GM12878 (cell line): Measurements from ENCODE around the gene CLDN14. TPM values are rescaled to one million over a fixed set of nuclear protein-coding genes. Genes with fewer than 3 reads are reported as not detected.

ENCODE experiments used
- ATAC-seq: fragments of 200-7000 bp; cut with Tn5 transposase; 3 replicates; pipeline ENCODE4 v1.9.1; 2020; ENCODE audit warnings: mild to moderate bottlenecking, moderate library complexity
- BruUV-seq: library from RNA; stranded (reverse); fragments of 400-500 nt; replicated peaks from 2 replicates; lab custom pipeline; 2021; lab: Mats Ljungman, UMichigan
- CTCF ChIA-PET: fragments of 300-600 bp; sonication (Branson Sonifier 250); formaldehyde crosslinking; extraction: SDS; loops from one replicate; lab custom pipeline; 2021; ENCODE audit warnings: inconsistent platforms; lab: Yijun Ruan, JAX
- POLR2A ChIA-PET: fragments of 350-600 bp; formaldehyde crosslinking; extraction: SDS; loops from one replicate; lab custom pipeline; 2021; ENCODE audit warnings: inconsistent platforms; lab: Charles Lee
- RAD21 ChIA-PET: fragments of 300-600 bp; sonication (Branson Sonifier 250); formaldehyde crosslinking; loops from one replicate; lab custom pipeline; 2023; ENCODE audit warnings: antibody characterized with exemption; ENCODE audit not compliant: unreplicated experiment; lab: Charles Lee
- SMC1A ChIA-PET: fragments of 300-600 bp; sonication (Branson Sonifier 250); formaldehyde crosslinking; loops from one replicate; lab custom pipeline; 2023; ENCODE audit not compliant: unreplicated experiment, uncharacterized antibody; lab: Charles Lee
- DNase-seq: peaks from one replicate; pipeline ENCODE4 v3.0.0-alpha.2; 2011; ENCODE audit warnings: low read depth, low spot score
- FAIRE-seq: peaks from 3 replicates; lab custom pipeline; 2011; peaks lifted over from hg19 to GRCh38; lab: Jason Lieb, UNC
- H2AFZ ChIP-seq: 2 replicates; pipeline ENCODE4 v1.6.0; 2011; ENCODE audit warnings: low read depth, low read length, control low read depth; ENCODE audit not compliant: control insufficient read depth
- H3K27ac ChIP-seq: 2 replicates; pipeline ENCODE4 v1.5.1; 2011; ENCODE audit warnings: control low read depth; ENCODE audit not compliant: control insufficient read depth, insufficient read depth
- H3K27me3 ChIP-seq, 2 experiments: replicated peaks in 1 of 2; 2 replicates each; pipeline versions ENCODE4 v1.6.0 to v1.6.1; 2011; ENCODE audit warnings: low read length in 1 of 2; ENCODE audit not compliant: control insufficient read depth in 2 of 2, insufficient read depth in 2 of 2
- H3K36me3 ChIP-seq, 2 experiments: 2 replicates each; pipeline ENCODE4 v1.5.1; 2011; ENCODE audit warnings: low read length in 1 of 2; ENCODE audit not compliant: control insufficient read depth in 2 of 2, insufficient read depth in 2 of 2
- H3K4me1 ChIP-seq: 2 replicates; pipeline ENCODE4 v1.6.1; 2011; ENCODE audit warnings: mild to moderate bottlenecking, low read length, moderate library complexity, mixed read lengths; ENCODE audit not compliant: control insufficient read depth, insufficient read depth
- H3K4me2 ChIP-seq: 2 replicates; pipeline ENCODE4 v1.6.0; 2011; ENCODE audit warnings: control low read depth; ENCODE audit not compliant: control insufficient read depth, insufficient read depth
- H3K4me3 ChIP-seq: fragments of 200-600 bp; sonication (generic); 2 replicates; pipeline ENCODE4 v1.5.1; 2016
- H3K79me2 ChIP-seq: 2 replicates; pipeline ENCODE4 v1.6.0; 2011; ENCODE audit warnings: low read length; ENCODE audit not compliant: control insufficient read depth, insufficient read depth
- H3K9ac ChIP-seq: 2 replicates; pipeline ENCODE4 v1.8.0; 2011; ENCODE audit warnings: low read length, control low read depth, mixed read lengths; ENCODE audit not compliant: control insufficient read depth, insufficient read depth
- H3K9me3 ChIP-seq: replicated peaks from 3 replicates; pipeline ENCODE4 v1.5.1; 2011; ENCODE audit warnings: mild to moderate bottlenecking, low read length; ENCODE audit not compliant: control insufficient read depth, insufficient read depth
- H4K20me1 ChIP-seq: 2 replicates; pipeline ENCODE4 v1.6.0; 2011; ENCODE audit not compliant: control insufficient read depth, insufficient read depth
- ATF2 ChIP-seq: IDR thresholded peaks from 2 replicates; pipeline ENCODE4 v1.6.1; 2012; ENCODE audit warnings: low read length, inconsistent platforms
- BMI1 ChIP-seq: fragments of 450-650 bp; IDR thresholded peaks from 2 replicates; pipeline ENCODE4 v1.6.1; 2016; ENCODE audit warnings: mild to moderate bottlenecking, moderate library complexity, borderline replicate concordance
- EED ChIP-seq: sonication (generic); IDR thresholded peaks from 2 replicates; pipeline ENCODE4 v1.6.1; 2016; ENCODE audit warnings: antibody characterized with exemption, low read depth
- GATAD2B ChIP-seq: fragments of 450-650 bp; conservative IDR thresholded peaks from 2 replicates; pipeline ENCODE4 v1.6.1; 2017; ENCODE audit warnings: low read depth, mild to moderate bottlenecking, moderate library complexity
- HDAC2 ChIP-seq: fragments of 200-600 bp; sonication (generic); IDR thresholded peaks from 2 replicates; pipeline ENCODE4 v1.6.1; 2017
- IRF4 ChIP-seq: IDR thresholded peaks from 2 replicates; pipeline ENCODE4 v1.6.1; 2011; ENCODE audit warnings: low read depth, low read length
- JUNB ChIP-seq: IDR thresholded peaks from 2 replicates; pipeline ENCODE4 v1.6.1; 2016; ENCODE audit warnings: antibody characterized with exemption, mild to moderate bottlenecking
- KAT2A ChIP-seq: conservative IDR thresholded peaks from 2 replicates; pipeline ENCODE4 v1.6.1; 2011; ENCODE audit warnings: low read depth, low read length; ENCODE audit not compliant: control insufficient read depth
- NFXL1 ChIP-seq: fragments of 450-650 bp; IDR thresholded peaks from 2 replicates; pipeline ENCODE4 v1.6.1; 2017; ENCODE audit warnings: antibody characterized with exemption, mild to moderate bottlenecking, borderline replicate concordance
- NFYA ChIP-seq: IDR thresholded peaks from 2 replicates; pipeline ENCODE4 v1.6.1; 2011; ENCODE audit warnings: low read depth, mild to moderate bottlenecking, low read length, improper control_type of control experiment, borderline replicate concordance
- WRNIP1 ChIP-seq: IDR thresholded peaks from 2 replicates; pipeline ENCODE4 v1.6.1; 2011; ENCODE audit warnings: low read depth, low read length, improper control_type of control experiment, borderline replicate concordance
- ZNF384 ChIP-seq: IDR thresholded peaks from 2 replicates; pipeline ENCODE4 v1.6.1; 2012; ENCODE audit warnings: low read depth, mild to moderate bottlenecking, low read length, improper control_type of control experiment, borderline replicate concordance
- ZNF592 ChIP-seq: fragments of 450-650 bp; IDR thresholded peaks from 2 replicates; pipeline ENCODE4 v1.6.1; 2017; ENCODE audit warnings: mild to moderate bottlenecking, moderate library complexity
- ZZZ3 ChIP-seq: IDR thresholded peaks from 2 replicates; pipeline ENCODE4 v1.6.1; 2011; ENCODE audit warnings: low read depth; ENCODE audit not compliant: control insufficient read depth, insufficient read length
- WGBS: methylation state at CpG from one replicate; pipeline ENCODE4 v1.1.6; 2016; ENCODE audit warnings: low lambda C conversion rate; ENCODE audit not compliant: insufficient replicate concordance, insufficient coverage; ENCODE audit errors: missing lambda C conversion rate; 5-methylcytosine and 5-hydroxymethylcytosine counted together
- in situ Hi-C: fragments of 300-500 bp; cut with MboI; formaldehyde crosslinking; loops from 9 replicates; pipeline ENCODE4 v1.14.3; 2018; ENCODE audit warnings: mixed read lengths
- intact Hi-C: fragments of 100-400 bp; cut with micrococcal nuclease; formaldehyde crosslinking; loops from one replicate; pipeline ENCODE4 v1.14.2; 2022; ENCODE audit not compliant: unreplicated experiment
- polyA plus RNA-seq, 11 experiments: library from polyadenylated mRNA; depleted of rRNA in 4 of 11; unstranded in 6 of 11; stranded (reverse) in 5 of 11; fragments of >200 nt; fragmentation: Nextera tagmentation in 4 of 11; fragmentation: Illumina TruSeq in 1 of 11; extraction: Ambion mirVana in 4 of 11; extraction: Trizol in 1 of 11; gene quantifications; 1 replicate in 1 of 11; 2 replicates in 10 of 11; pipeline versions ENCODE4 v1.2.1 to v1.2.3, GENCODE V29; 2011 to 2016; ENCODE audit warnings: inconsistent platforms in 2 of 11, missing spikeins in 2 of 11, low read depth in 1 of 11
- total RNA-seq, 4 experiments: library from RNA; depleted of rRNA in 3 of 4; stranded (reverse); fragments of >200 nt in 3 of 4; fragmentation: Illumina TruSeq in 1 of 4; extraction: Trizol in 1 of 4; gene quantifications; 2 replicates each; pipeline versions ENCODE4 v1.2.1 to v1.2.3, GENCODE V29; 2013 to 2021

Gene CLDN14
- total and polyA plus RNA-seq, 10 of the 15 experiments (the other 5 are each of a cell fraction or from before 2014, with no cell fraction given) = 0.90 to 19.4 (median 6.6) TPM

DNA sequence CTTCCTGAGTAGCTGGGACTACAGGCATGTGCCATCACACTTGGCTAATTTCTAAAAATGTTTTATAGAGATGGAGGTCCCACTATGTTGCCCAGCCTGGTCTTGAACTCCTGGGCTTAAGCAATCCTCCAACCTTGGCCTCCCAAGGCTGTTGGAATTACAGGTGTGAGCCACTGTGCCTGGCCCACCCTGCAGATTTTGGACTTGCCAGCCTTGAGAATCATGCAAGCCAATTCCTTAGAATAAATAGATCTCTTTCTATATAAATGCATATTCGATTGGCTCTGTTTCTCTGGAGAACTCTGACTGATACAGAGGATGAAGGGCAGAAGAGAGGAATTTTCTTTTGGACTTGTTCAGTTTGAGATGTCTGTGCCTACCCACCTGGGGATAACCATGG lies 6.7 kb downstream of the CLDN14 start:
- ChIA-PET RAD21 (no interaction called here), CTCF (no interaction called here), POLR2A (no interaction called here), SMC1A (no interaction called here)
- Histone ChIP-seq H4K20me1 (no peaks in the 10 kb centered on the region), H3K27ac (no peak overlapping the region), H3K9ac (no peak overlapping the region), H3K4me2 (no peak overlapping the region), H3K27me3 (no peaks in the 10 kb centered on the region), H3K9me3 (no peaks in the 10 kb centered on the region; the same call in 2 of the 3 replicates), H2AFZ (no peak overlapping the region), H3K36me3 (no peaks in the 10 kb centered on the region), H3K79me2 (no peaks in the 10 kb centered on the region), H3K4me1 (peaks cover 11% of the 10 kb centered on the region), H3K4me3 (no peak overlapping the region)
- no peak for TF ChIP-seq JUNB
- FAIRE-seq (no peak), ATAC-seq (no peak), DNase-seq (no peak)
- 13% methylated on average over 1 of the region's 1 CpG for whole genome bisulfite sequencing
- BruUV-seq = no TSS peak
- intact Hi-C loops (loop anchor here (5.0 kb wide), 1 partner anchor 51 kb away; no protein-coding TSS in a partner anchor), in situ Hi-C loops (no loop called here)

GRCh38 chr21:36472377-36472776 lies 7.5 kb downstream of the CLDN14 start:
- no peak overlapping the region for H3K9ac ChIP-seq
- ATAC-seq (no peak), DNase-seq (no peak), FAIRE-seq (no peak)
- H3K79me2 ChIP-seq = no peaks in the 10 kb centered on the region
- no peaks in the 10 kb centered on the region for H3K36me3 ChIP-seq
- no peaks in the 10 kb centered on the region for H4K20me1 ChIP-seq
- WGBS = 74% methylated on average over 2 of the region's 2 CpGs
- H3K27me3 ChIP-seq = no peaks in the 10 kb centered on the region
- peak overlapping the region; percentile 61 for H3K27ac ChIP-seq
- H3K4me1 ChIP-seq = peaks cover 11% of the 10 kb centered on the region
- ChIA-PET SMC1A (no interaction called here), CTCF (no interaction called here), POLR2A (no interaction called here), RAD21 (interaction anchor here (1.6 to 2.0 kb wide), 2 partner anchors 47 to 64 kb away, joined by 3 to 9 read pairs; no protein-coding TSS in a partner anchor)
- BruUV-seq = no TSS peak
- no peaks in the 10 kb centered on the region; the same call in 2 of the 3 replicates for H3K9me3 ChIP-seq
- no peak overlapping the region for H2AFZ ChIP-seq
- in situ Hi-C loops (no loop called here), intact Hi-C loops (loop anchor here (5.0 kb wide), 1 partner anchor 50 kb away; no protein-coding TSS in a partner anchor)
- no peak overlapping the region for H3K4me2 ChIP-seq
- H3K4me3 ChIP-seq = no peak overlapping the region
- TF ChIP-seq ZZZ3 (no peak), HDAC2 (no peak), BMI1 (no peak), NFYA (no peak), ZNF592 (no peak), WRNIP1 (no peak), GATAD2B (no peak), ATF2 (no peak), IRF4 (no peak), ZNF384 (no peak), KAT2A (no peak), EED (no peak), NFXL1 (no peak)
